GM12878 (cell line): ENCODE data around the gene ZNF574. TPM values are rescaled to one million over a fixed set of nuclear protein-coding genes. Genes with fewer than 3 reads are reported as not detected.
A peak's percentile ranks its signal among the peaks of the same experiment; 100 is the strongest.

Source experiments
- ATAC-seq: fragments of 200-7000 bp; cut with Tn5 transposase; 3 replicates; pipeline ENCODE4 v1.9.1; 2020; ENCODE audit warnings: mild to moderate bottlenecking, moderate library complexity
- BruUV-seq: library from RNA; stranded (reverse); fragments of 400-500 nt; replicated peaks from 2 replicates; lab custom pipeline; 2021; lab: Mats Ljungman, UMichigan
- CTCF ChIA-PET: fragments of 300-600 bp; sonication (Branson Sonifier 250); formaldehyde crosslinking; extraction: SDS; loops from one replicate; lab custom pipeline; 2021; ENCODE audit warnings: inconsistent platforms; lab: Yijun Ruan, JAX
- POLR2A ChIA-PET: fragments of 350-600 bp; formaldehyde crosslinking; extraction: SDS; loops from one replicate; lab custom pipeline; 2021; ENCODE audit warnings: inconsistent platforms; lab: Charles Lee
- RAD21 ChIA-PET: fragments of 300-600 bp; sonication (Branson Sonifier 250); formaldehyde crosslinking; loops from one replicate; lab custom pipeline; 2023; ENCODE audit warnings: antibody characterized with exemption; ENCODE audit not compliant: unreplicated experiment; lab: Charles Lee
- SMC1A ChIA-PET: fragments of 300-600 bp; sonication (Branson Sonifier 250); formaldehyde crosslinking; loops from one replicate; lab custom pipeline; 2023; ENCODE audit not compliant: unreplicated experiment, uncharacterized antibody; lab: Charles Lee
- DNase-seq: peaks from one replicate; pipeline ENCODE4 v3.0.0-alpha.2; 2011; ENCODE audit warnings: low read depth, low spot score
- FAIRE-seq: peaks from 3 replicates; lab custom pipeline; 2011; peaks lifted over from hg19 to GRCh38; lab: Jason Lieb, UNC
- H2AFZ ChIP-seq: 2 replicates; pipeline ENCODE4 v1.6.0; 2011; ENCODE audit warnings: low read depth, low read length, control low read depth; ENCODE audit not compliant: control insufficient read depth
- H3K27ac ChIP-seq: 2 replicates; pipeline ENCODE4 v1.5.1; 2011; ENCODE audit warnings: control low read depth; ENCODE audit not compliant: control insufficient read depth, insufficient read depth
- H3K27me3 ChIP-seq, 2 experiments: replicated peaks in 1 of 2; 2 replicates each; pipeline versions ENCODE4 v1.6.0 to v1.6.1; 2011; ENCODE audit warnings: low read length in 1 of 2; ENCODE audit not compliant: control insufficient read depth in 2 of 2, insufficient read depth in 2 of 2
- H3K36me3 ChIP-seq, 2 experiments: 2 replicates each; pipeline ENCODE4 v1.5.1; 2011; ENCODE audit warnings: low read length in 1 of 2; ENCODE audit not compliant: control insufficient read depth in 2 of 2, insufficient read depth in 2 of 2
- H3K4me1 ChIP-seq: 2 replicates; pipeline ENCODE4 v1.6.1; 2011; ENCODE audit warnings: mild to moderate bottlenecking, low read length, moderate library complexity, mixed read lengths; ENCODE audit not compliant: control insufficient read depth, insufficient read depth
- H3K4me2 ChIP-seq: 2 replicates; pipeline ENCODE4 v1.6.0; 2011; ENCODE audit warnings: control low read depth; ENCODE audit not compliant: control insufficient read depth, insufficient read depth
- H3K4me3 ChIP-seq: fragments of 200-600 bp; sonication (generic); 2 replicates; pipeline ENCODE4 v1.5.1; 2016
- H3K79me2 ChIP-seq: 2 replicates; pipeline ENCODE4 v1.6.0; 2011; ENCODE audit warnings: low read length; ENCODE audit not compliant: control insufficient read depth, insufficient read depth
- H3K9ac ChIP-seq: 2 replicates; pipeline ENCODE4 v1.8.0; 2011; ENCODE audit warnings: low read length, control low read depth, mixed read lengths; ENCODE audit not compliant: control insufficient read depth, insufficient read depth
- H3K9me3 ChIP-seq: replicated peaks from 3 replicates; pipeline ENCODE4 v1.5.1; 2011; ENCODE audit warnings: mild to moderate bottlenecking, low read length; ENCODE audit not compliant: control insufficient read depth, insufficient read depth
- H4K20me1 ChIP-seq: 2 replicates; pipeline ENCODE4 v1.6.0; 2011; ENCODE audit not compliant: control insufficient read depth, insufficient read depth
- ATF7 ChIP-seq: fragments of 450-650 bp; IDR thresholded peaks from 2 replicates; pipeline ENCODE4 v1.6.1; 2016; ENCODE audit warnings: low read depth, mild to moderate bottlenecking
- POLR2A ChIP-seq: IDR thresholded peaks from 2 replicates; pipeline ENCODE4 v1.6.1; 2011; ENCODE audit warnings: low read depth, mild to moderate bottlenecking, low read length
- RAD21 ChIP-seq: IDR thresholded peaks from 2 replicates; pipeline ENCODE4 v1.6.1; 2011; ENCODE audit warnings: mild to moderate bottlenecking, low read depth, low read length, moderate library complexity; ENCODE audit not compliant: insufficient read depth
- SMARCA5 ChIP-seq: fragments of 450-650 bp; IDR thresholded peaks from 2 replicates; pipeline ENCODE4 v1.6.1; 2017; ENCODE audit warnings: mild to moderate bottlenecking
- SMC3 ChIP-seq: IDR thresholded peaks from 2 replicates; pipeline ENCODE4 v1.6.1; 2011; ENCODE audit warnings: low read length, improper control_type of control experiment, borderline replicate concordance
- WGBS: methylation state at CpG from one replicate; pipeline ENCODE4 v1.1.6; 2016; ENCODE audit warnings: low lambda C conversion rate; ENCODE audit not compliant: insufficient replicate concordance, insufficient coverage; ENCODE audit errors: missing lambda C conversion rate; 5-methylcytosine and 5-hydroxymethylcytosine counted together
- in situ Hi-C: fragments of 300-500 bp; cut with MboI; formaldehyde crosslinking; loops from 9 replicates; pipeline ENCODE4 v1.14.3; 2018; ENCODE audit warnings: mixed read lengths
- intact Hi-C: fragments of 100-400 bp; cut with micrococcal nuclease; formaldehyde crosslinking; loops from one replicate; pipeline ENCODE4 v1.14.2; 2022; ENCODE audit not compliant: unreplicated experiment
- polyA plus RNA-seq, 11 experiments: library from polyadenylated mRNA; depleted of rRNA in 4 of 11; unstranded in 6 of 11; stranded (reverse) in 5 of 11; fragments of >200 nt; fragmentation: Nextera tagmentation in 4 of 11; fragmentation: Illumina TruSeq in 1 of 11; extraction: Ambion mirVana in 4 of 11; extraction: Trizol in 1 of 11; gene quantifications; 1 replicate in 1 of 11; 2 replicates in 10 of 11; pipeline versions ENCODE4 v1.2.1 to v1.2.3, GENCODE V29; 2011 to 2016; ENCODE audit warnings: inconsistent platforms in 2 of 11, missing spikeins in 2 of 11, low read depth in 1 of 11
- total RNA-seq, 4 experiments: library from RNA; depleted of rRNA in 3 of 4; stranded (reverse); fragments of >200 nt in 3 of 4; fragmentation: Illumina TruSeq in 1 of 4; extraction: Trizol in 1 of 4; gene quantifications; 2 replicates each; pipeline versions ENCODE4 v1.2.1 to v1.2.3, GENCODE V29; 2013 to 2021
- TF ChIP-seq, protein P1 (sequence below): fragments of 150-350 bp; IDR thresholded peaks from 2 replicates; pipeline ENCODE4 v1.6.1; 2016; ENCODE audit warnings: low read depth, low read length
- TF ChIP-seq, protein P2 (sequence below), 3 experiments: IDR thresholded peaks in 2 of 3; conservative IDR thresholded peaks in 1 of 3; 2 replicates each; pipeline ENCODE4 v1.5.1; 2011; ENCODE audit warnings: low read depth in 3 of 3, low read length in 3 of 3, mild to moderate bottlenecking in 3 of 3, control low read depth in 2 of 3, moderate library complexity in 2 of 3, inconsistent platforms in 1 of 3, mixed read lengths in 1 of 3; ENCODE audit not compliant: control insufficient read depth in 2 of 3, insufficient read depth in 1 of 3; ENCODE audit errors: extremely low read depth in 1 of 3

ZNF574 gene
- total and polyA plus RNA-seq, 10 of the 15 experiments (the other 5 are each of a cell fraction or from before 2014, with no cell fraction given): 0.32 to 25.6 (median 11.4) TPM

DNA sequence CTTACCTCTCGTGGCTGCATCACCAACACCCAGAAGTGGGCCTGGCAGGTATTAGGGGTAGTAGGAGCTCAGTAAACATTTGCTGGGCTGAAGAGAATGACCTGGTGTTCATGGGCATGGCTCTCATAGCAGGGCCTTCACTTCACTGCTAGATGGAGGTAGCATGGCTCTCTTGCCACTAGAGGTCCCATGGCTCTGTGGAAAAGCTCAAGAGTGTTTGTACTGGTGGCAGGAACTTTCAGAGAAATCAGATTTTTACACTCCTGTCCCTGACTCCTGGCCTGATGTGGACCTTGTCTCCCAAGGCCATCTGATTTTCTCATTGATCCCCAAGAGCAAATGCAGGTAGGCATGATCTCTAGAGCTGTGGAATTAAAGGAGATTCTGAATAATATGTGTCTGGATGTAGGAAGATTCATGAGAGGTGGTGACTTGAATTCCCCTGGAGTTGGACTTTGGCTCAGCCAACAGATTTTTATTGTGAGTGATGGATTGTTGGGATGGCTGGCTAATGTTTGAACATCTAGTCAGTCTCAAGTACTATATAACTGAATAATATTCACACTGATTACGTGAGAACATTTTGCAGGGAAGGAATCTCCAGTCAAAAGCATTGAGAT is 5.7 kb downstream of the ZNF574 start:
- ChIA-PET CTCF (interaction anchor here (0.5 to 2.1 kb wide), 5 partner anchors 27 to 161 kb away, joined by 3 to 8 read pairs (median 5); partner anchors contain the start of genes GSK3A and POU2F2), SMC1A (interaction anchor here (0.7 to 1.0 kb wide), 3 partner anchors 10 to 63 kb away, joined by 3 read pairs; no protein-coding TSS in a partner anchor), RAD21 (interaction anchor here (1.3 kb wide), 1 partner anchor 50 kb away, joined by 5 read pairs; the partner anchor contains the start of gene POU2F2), POLR2A (interaction anchor here (0.5 to 0.6 kb wide), 2 partner anchors 95 to 265 kb away, joined by 3 to 7 read pairs; no protein-coding TSS in a partner anchor)
- TF ChIP-seq, protein P1, sequence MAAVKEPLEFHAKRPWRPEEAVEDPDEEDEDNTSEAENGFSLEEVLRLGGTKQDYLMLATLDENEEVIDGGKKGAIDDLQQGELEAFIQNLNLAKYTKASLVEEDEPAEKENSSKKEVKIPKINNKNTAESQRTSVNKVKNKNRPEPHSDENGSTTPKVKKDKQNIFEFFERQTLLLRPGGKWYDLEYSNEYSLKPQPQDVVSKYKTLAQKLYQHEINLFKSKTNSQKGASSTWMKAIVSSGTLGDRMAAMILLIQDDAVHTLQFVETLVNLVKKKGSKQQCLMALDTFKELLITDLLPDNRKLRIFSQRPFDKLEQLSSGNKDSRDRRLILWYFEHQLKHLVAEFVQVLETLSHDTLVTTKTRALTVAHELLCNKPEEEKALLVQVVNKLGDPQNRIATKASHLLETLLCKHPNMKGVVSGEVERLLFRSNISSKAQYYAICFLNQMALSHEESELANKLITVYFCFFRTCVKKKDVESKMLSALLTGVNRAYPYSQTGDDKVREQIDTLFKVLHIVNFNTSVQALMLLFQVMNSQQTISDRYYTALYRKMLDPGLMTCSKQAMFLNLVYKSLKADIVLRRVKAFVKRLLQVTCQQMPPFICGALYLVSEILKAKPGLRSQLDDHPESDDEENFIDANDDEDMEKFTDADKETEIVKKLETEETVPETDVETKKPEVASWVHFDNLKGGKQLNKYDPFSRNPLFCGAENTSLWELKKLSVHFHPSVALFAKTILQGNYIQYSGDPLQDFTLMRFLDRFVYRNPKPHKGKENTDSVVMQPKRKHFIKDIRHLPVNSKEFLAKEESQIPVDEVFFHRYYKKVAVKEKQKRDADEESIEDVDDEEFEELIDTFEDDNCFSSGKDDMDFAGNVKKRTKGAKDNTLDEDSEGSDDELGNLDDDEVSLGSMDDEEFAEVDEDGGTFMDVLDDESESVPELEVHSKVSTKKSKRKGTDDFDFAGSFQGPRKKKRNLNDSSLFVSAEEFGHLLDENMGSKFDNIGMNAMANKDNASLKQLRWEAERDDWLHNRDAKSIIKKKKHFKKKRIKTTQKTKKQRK: no peak
- TF ChIP-seq RAD21 (peak; percentile 57), ATF7 (no peak), SMARCA5 (no peak), POLR2A (0 out of 2 replicates have a peak, but pooled peaks have one; percentile 12), SMC3 (peak; percentile 46; the same call in 1 of the 2 replicates)
- TF ChIP-seq, protein P2, sequence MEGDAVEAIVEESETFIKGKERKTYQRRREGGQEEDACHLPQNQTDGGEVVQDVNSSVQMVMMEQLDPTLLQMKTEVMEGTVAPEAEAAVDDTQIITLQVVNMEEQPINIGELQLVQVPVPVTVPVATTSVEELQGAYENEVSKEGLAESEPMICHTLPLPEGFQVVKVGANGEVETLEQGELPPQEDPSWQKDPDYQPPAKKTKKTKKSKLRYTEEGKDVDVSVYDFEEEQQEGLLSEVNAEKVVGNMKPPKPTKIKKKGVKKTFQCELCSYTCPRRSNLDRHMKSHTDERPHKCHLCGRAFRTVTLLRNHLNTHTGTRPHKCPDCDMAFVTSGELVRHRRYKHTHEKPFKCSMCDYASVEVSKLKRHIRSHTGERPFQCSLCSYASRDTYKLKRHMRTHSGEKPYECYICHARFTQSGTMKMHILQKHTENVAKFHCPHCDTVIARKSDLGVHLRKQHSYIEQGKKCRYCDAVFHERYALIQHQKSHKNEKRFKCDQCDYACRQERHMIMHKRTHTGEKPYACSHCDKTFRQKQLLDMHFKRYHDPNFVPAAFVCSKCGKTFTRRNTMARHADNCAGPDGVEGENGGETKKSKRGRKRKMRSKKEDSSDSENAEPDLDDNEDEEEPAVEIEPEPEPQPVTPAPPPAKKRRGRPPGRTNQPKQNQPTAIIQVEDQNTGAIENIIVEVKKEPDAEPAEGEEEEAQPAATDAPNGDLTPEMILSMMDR (IDR thresholded peaks at IDR 0.05 in 2 of 3, conservative IDR thresholded peaks at IDR 0.05 in 1 of 3; ENCODE audit: control insufficient read depth in 2 of 3, extremely low read depth in 1 of 3, insufficient read depth in 1 of 3, low read depth in 3 of 3, low read length in 3 of 3): peak; percentile 70 to 76 (median 70)
- DNase-seq: no peak
- peak; percentile 88 for ATAC-seq
- in situ Hi-C loops: no loop called here
- intact Hi-C loops: no loop called here
- WGBS: 66% methylated on average over 2 of the region's 2 CpGs
- Histone ChIP-seq H3K9me3 (no peaks in the 10 kb centered on the region), H2AFZ (no peak overlapping the region), H3K79me2 (peaks cover 20% of the 10 kb centered on the region), H3K4me3 (no peak overlapping the region), H4K20me1 (peaks cover 5% of the 10 kb centered on the region; the same call in 1 of the 2 replicates), H3K4me2 (no peak overlapping the region), H3K9ac (no peak overlapping the region), H3K36me3 (peaks cover 18 to 30% of the 10 kb centered on the region in 2 experiments; a peak in 3 of 4 replicates), H3K27me3 (no peaks in the 10 kb centered on the region), H3K27ac (no peak overlapping the region), H3K4me1 (peaks cover 9% of the 10 kb centered on the region)
- FAIRE-seq: peak; percentile 93
- no TSS peak for BruUV-seq
